ENCODE results near the gene PKNOX2.

Gene PKNOX2

DNA sequence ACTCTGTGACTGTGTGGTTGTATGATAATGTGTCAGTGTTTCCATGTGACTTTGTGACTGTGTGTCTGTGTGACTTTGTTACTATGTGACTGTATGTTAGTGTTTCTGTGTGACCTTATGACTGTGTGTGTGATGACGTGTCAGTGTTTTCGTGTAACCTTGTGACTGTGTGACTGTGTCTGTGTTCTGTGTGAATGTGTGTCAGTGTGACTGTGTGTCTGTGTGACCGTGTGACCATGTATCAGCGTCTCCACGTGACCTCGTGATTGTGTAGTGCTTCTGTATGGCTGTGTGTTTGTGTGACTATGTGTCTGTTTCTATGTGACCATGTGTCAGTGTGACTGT lies 9.5 kb upstream of the PKNOX2 start:
- no peak for DNase-seq (ENCODE audit: low spot score)

DNA sequence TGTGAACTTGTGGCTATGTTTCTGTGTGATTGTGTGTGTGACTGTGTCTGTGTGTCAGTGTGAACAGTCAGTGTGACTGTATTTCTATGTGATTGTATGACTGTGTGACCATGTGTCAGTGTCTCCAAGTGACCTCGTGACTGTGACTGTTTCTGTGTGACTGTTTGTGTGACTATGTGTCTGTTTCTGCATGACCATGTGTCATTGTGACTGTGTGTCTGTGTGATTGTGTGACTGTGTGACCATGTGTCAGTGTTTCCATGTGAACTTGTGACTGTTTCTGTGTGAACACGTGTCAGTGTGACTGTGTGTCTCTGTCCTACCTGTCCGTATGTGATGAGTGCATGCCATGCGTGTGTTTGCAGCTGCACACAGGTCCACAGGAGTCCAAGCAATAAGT lies 8.8 kb upstream of the PKNOX2 start:
- DNase-seq (ENCODE audit: low spot score) = no peak

DNA sequence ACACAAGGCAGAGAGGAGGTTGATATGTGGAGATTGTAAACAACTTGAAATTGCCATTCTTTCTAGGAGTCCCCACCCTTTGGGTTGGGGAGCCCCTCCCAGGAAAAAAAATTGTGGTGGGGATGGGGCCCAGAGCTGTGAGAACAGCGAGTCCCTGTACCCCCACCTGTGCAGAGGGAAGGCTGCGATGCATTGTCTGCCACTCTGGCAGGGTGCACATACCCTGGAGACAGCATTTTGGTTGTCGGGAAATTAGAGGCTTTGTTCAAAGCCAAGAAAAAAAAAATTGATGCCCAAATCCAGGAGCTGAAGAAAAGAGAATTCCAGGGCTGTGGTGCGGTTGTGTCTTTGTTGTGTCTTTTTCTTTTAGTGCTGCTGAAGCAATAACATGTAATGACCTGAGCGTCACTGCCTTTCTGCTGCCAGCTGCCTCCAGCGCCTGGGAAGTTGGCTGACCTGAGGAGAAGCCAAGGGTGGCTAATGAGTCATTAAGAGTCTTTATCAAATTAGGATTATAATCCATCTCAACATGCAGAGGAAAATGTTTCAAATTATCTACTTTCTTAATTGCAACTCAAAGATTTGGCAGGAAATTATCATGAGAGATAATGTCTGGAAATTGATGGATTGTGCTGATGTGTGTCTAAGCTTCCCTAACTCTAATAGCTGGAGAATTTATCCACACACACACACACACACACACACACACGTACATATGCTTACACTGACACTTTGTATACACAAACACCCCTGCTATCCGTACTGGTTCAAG lies 8.0 kb upstream of the PKNOX2 start:
- DNase-seq (ENCODE audit: low spot score) = no peak

GRCh38 chr11:125157118-125157733 lies 7.3 kb upstream of the PKNOX2 start:
- DNase-seq (ENCODE audit: low spot score) = no peak

- DNase-seq (ENCODE audit: low spot score) = no peak
Observed at GRCh38 chr11:125157953-125158680, 6.4 kb upstream of the PKNOX2 start.

- no peak for DNase-seq (ENCODE audit: low spot score)
Observed at GRCh38 chr11:125162743-125163142, 1.8 kb upstream of the PKNOX2 start.

DNA sequence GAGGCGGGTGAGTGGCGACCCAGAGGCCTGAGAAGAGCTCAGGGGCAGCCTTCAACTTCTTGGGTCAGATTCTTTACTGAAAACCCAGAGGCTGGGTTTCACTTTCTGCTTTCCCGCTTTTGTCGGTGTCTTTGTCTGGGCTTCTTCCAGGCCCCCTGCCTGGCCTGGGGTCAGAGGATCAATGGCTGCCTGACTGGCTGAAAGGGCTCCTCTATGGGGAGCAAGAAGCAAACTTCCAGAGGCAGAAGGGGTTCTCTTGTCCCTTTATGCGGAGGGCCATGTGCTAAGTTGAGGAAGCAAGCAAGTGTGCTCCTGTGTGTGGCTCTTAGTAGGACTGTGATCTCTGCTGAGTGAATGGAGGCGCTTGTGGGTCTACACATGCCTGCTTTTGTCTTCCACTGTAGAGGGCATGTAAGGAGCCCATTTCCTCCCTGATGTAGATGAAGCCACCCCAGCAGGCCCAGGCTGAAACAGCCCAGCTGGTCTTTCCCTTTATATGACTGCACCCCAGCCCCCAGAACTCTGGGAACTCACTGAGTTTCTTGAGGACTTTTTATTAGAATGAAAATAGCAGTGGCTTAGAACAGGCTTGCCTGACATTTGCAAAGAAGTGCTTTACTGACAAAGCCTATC lies 1.0 kb upstream of the PKNOX2 start:
- no peak for DNase-seq (ENCODE audit: low spot score)

DNA sequence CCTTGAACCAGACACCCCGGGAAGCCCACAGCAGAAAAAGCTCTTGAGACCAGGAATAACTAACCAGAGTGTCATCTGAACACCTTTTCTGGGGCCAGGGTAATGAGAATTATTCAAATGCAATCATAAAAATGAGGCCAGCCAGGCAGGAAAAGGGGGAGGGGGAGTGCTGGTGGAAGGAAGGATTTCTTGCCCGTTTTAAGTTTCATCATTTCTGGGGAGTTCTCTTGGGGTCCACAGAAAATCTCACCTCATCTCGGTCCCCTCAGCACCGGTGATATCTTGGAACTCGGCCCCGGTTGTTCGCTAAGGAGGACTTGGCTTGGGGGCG lies 495 bp upstream of the PKNOX2 start:
- DNase-seq (ENCODE audit: low spot score) = no peak

DNA sequence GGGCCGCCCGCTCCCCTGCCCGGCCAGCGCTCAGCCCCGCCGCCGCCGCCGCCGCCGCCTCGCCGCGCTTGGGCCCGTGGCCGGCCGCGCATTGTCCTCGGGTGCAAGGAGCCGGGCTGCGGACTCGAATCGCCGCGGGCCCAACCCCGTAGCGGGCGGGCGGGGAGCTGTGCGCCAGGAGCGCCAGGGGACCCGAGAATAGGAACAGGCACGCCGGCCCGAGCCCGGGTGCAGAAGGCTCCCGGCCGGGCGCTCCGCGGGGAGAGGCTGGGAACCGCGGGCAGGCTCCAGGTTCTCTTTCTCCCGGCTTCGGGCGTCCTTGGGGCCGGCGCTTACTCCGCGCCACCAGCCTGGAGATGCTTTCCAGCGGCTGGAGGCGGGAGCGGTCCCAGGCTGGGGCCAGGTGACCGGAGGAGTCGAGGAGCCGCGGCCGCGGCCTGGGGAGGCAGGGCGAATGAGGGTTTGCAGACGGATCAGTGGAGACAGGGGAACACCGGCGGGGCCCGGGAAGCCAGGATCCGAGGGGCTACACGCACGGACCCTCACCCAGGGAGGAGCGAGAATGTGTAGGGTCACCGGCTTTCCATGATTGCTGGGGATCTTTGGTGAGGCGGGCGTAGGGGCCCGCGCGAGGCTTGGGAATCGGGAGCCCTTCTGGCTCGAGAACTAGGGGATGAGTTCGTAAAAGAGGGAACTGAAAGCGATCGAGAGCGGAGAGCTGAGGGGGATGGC lies 726 bp downstream of the PKNOX2 start:
- DNase-seq (ENCODE audit: low spot score) = no peak

DNA sequence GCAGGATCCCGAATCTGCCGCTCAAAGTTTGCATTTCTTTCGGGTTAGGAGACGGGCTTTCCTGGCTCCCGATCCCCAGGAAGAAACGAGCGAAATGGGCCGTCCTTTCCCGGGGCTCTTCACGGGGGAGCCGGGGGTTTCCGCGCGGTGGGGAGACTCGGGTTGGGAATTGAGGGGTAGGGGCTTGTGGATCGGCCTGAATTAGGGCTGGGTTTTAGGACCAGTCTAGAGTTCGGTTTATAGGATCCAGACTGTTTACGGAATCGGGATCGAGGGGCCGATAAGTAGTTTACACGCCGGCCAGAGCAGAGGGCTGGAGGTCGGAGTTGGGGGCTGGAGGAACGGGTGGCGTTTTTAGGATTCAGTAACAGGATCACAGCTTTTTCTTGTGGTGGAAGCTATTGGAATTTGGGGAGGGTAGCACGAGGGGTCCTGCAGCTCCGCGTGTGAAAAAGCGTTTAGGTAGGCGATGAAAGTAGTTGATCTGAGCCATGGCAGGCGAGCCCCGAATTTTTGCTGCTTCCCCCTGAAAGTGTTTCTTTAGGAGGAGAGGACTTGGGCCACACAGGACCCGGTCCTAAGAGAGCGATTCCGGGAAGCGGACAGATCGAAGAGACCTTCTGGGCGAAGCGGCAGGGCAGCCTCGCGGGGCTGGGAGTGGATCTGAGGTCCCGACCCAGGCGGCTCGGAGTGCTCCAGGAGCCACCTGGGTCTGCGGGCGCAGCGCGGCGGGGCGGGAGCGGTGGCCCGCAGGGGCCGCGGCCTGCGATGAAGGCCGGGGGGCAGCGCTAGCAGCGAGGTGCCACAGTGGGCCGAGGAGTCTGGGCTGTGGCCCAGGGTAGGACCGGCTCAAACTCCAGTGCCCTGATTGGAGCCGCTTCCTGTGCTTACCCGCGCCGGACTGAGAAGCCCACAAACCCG lies 1.6 kb downstream of the PKNOX2 start:
- no peak for DNase-seq (ENCODE audit: low spot score)

GRCh38 chr11:125166764-125167291 lies 2.3 kb downstream of the PKNOX2 start:
- DNase-seq (ENCODE audit: low spot score) = no peak

DNA sequence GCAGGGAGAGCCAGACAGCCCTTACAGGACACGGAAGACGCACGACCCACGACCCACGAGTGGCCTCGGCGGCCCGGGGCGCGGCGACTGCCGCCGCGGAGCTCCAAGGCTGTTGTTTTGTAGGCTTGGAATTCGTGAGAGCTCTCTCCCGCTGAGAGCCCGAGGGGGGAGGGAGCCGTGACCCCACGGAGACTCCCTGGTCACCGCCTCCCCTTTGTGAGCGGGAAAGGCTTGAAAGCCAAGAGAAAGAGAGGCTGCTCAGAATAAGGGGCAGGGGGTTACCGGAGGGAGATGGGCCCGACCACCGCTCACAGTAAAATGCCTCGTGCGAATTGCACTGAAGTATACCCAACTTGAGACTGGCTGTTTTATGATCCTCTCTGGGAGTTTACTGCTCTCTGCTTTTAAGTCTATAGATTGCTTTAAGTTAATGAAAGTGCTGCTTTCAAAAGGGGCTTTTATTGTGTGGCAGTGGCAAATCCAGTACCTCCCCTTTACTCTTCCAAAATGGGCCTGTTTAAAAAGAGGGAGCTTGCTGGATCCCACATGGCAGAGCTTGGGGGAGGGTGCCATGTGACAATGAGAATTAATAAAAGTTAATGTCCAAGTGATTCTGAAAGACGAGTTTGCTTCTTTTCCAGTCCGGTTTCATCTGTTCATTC lies 2.9 kb downstream of the PKNOX2 start:
- DNase-seq (ENCODE audit: low spot score) = no peak

- no peak for DNase-seq (ENCODE audit: low spot score)
Observed at GRCh38 chr11:125167954-125168835, 3.6 kb downstream of the PKNOX2 start.

DNA sequence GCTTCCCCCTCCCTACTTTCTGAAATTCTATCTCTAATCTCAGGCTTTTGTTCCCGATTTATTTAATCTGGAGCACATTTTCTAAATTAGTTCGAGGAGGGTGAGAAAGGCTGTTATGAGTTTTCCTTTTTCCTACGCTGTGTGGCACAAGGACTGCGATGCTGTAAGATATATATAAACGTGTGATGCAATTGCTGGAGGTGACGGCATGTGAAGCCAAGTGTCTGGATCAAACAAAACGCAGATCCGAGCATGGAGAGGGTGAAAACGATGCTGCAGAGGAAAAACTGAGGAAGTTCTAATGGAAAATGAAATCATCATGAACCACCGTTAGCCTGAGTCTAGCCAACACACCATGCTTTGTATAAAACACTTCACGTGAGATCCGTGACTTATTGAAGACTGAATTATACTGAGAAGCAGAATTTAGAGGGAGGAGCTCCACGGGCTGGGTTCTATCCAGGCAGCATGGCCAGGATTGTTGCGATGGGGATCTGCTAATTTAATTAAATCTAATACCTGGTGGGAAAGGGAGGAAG lies 4.4 kb downstream of the PKNOX2 start:
- DNase-seq (ENCODE audit: low spot score) = no peak

- no peak for DNase-seq (ENCODE audit: low spot score)
Observed at GRCh38 chr11:125170001-125170509, 5.5 kb downstream of the PKNOX2 start.

DNA sequence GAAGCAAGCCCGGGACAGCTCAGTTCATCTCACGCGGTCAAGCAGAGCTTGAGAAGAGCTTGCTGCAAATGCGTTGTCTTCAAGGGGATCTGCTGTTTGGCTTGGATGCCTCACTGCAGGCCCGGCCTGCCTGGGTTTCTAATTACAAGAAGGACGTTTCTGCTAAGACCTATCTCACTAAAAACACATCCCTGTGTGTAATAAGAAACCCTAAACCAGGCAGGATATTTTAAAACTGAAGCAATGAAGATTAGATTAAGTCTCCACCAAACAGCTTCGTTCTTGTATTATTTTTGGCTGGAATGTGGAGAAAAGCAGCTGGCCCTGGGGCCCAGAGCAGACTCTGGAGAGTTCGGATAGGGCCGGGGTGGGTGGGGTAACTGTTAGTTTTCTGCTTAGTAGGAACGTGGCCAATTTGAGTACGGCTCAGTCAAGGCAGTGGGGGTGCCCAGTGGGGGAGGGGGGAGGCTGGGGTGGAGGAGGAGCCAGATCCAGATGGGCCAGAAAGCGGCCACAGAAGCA lies 6.0 kb downstream of the PKNOX2 start:
- no peak for DNase-seq (ENCODE audit: low spot score)

DNA sequence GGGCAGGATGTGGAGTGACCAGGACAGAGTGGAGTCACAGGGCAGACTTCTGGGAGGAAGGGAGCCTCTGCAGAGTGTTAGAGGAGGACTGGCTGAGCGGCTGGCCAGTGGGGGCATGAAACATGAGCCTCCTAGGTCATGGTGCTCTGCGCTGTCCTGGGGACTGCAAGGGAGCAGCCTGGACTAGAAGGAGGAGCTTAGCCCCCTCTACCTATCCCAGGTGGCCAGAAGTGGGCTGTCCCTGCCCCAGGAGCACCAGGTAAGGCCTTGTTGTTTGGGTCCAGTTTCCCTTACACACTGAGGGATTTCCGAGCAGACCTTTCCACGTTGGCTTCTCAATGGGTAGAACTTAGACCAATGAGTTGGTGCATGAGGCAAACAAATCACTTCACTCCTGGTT lies 7.4 kb downstream of the PKNOX2 start:
- no peak for DNase-seq (ENCODE audit: low spot score)

- no peak for DNase-seq (ENCODE audit: low spot score)
Observed at GRCh38 chr11:125173027-125173426, 8.5 kb downstream of the PKNOX2 start.

GRCh38 chr11:125173556-125173955 lies 9.0 kb downstream of the PKNOX2 start:
- DNase-seq (ENCODE audit: low spot score) = no peak

Data from CD4-positive, alpha-beta T cell treated with Interleukin-6 at 100 ng/mL for 8 hours (primary cell).